ENCODE results near the gene CNTRL.
"Not testable (repeated sequence)": the region's sequence is repeated elsewhere in the genome, so short reads cannot be mapped to it uniquely, and the experiment has no call there.

The CNTRL gene

GRCh38 chr9:121034529-121034928 is 40.2 kb upstream of the CNTRL start:
- Histone ChIP-seq H3K4me1 (no peaks in the 10 kb centered on the region), H3K9me3 (ENCODE audit: control insufficient read depth, low read length) (no peaks in the 10 kb centered on the region), H3K27ac (no peak overlapping the region), H3K36me3 (ENCODE audit: control insufficient read depth, insufficient read depth, low read length) (no peaks in the 10 kb centered on the region), H3K9ac (no peak overlapping the region), H3K4me2 (ENCODE audit: low read length) (no peak overlapping the region), H3K27me3 (ENCODE audit: control insufficient read depth, insufficient read depth, low read length) (no peaks in the 10 kb centered on the region), H3K79me2 (no peaks in the 10 kb centered on the region), H3K4me3 (ENCODE audit: low read depth, low read length) (no peak overlapping the region), H2AFZ (no peak overlapping the region)
- TF ChIP-seq, protein P1, sequence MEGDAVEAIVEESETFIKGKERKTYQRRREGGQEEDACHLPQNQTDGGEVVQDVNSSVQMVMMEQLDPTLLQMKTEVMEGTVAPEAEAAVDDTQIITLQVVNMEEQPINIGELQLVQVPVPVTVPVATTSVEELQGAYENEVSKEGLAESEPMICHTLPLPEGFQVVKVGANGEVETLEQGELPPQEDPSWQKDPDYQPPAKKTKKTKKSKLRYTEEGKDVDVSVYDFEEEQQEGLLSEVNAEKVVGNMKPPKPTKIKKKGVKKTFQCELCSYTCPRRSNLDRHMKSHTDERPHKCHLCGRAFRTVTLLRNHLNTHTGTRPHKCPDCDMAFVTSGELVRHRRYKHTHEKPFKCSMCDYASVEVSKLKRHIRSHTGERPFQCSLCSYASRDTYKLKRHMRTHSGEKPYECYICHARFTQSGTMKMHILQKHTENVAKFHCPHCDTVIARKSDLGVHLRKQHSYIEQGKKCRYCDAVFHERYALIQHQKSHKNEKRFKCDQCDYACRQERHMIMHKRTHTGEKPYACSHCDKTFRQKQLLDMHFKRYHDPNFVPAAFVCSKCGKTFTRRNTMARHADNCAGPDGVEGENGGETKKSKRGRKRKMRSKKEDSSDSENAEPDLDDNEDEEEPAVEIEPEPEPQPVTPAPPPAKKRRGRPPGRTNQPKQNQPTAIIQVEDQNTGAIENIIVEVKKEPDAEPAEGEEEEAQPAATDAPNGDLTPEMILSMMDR (IDR thresholded peaks at IDR 0.05) = no peak

GRCh38 chr9:121035717-121036116 is 39.0 kb upstream of the CNTRL start:
- H2AFZ ChIP-seq; H3K36me3 ChIP-seq (ENCODE audit: control insufficient read depth, insufficient read depth, low read length); H3K27me3 ChIP-seq (ENCODE audit: control insufficient read depth, insufficient read depth, low read length); H3K4me2 ChIP-seq (ENCODE audit: low read length); H3K4me1 ChIP-seq; H3K27ac ChIP-seq; H3K9me3 ChIP-seq (ENCODE audit: control insufficient read depth, low read length); H3K4me3 ChIP-seq (ENCODE audit: low read depth, low read length); H3K79me2 ChIP-seq; H3K9ac ChIP-seq: not testable (repeated sequence)

GRCh38 chr9:121038362-121038761 is 36.4 kb upstream of the CNTRL start:
- Histone ChIP-seq H3K9me3 (ENCODE audit: control insufficient read depth, low read length) (no peaks in the 10 kb centered on the region), H3K4me2 (ENCODE audit: low read length) (no peak overlapping the region), H3K4me3 (ENCODE audit: low read depth, low read length) (no peak overlapping the region), H3K9ac (no peak overlapping the region), H3K27me3 (ENCODE audit: control insufficient read depth, insufficient read depth, low read length) (no peaks in the 10 kb centered on the region), H3K4me1 (no peaks in the 10 kb centered on the region), H3K79me2 (no peaks in the 10 kb centered on the region), H3K27ac (no peak overlapping the region), H2AFZ (no peak overlapping the region), H3K36me3 (ENCODE audit: control insufficient read depth, insufficient read depth, low read length) (no peaks in the 10 kb centered on the region)
- TF ChIP-seq, protein P1 (IDR thresholded peaks at IDR 0.05) = no peak

GRCh38 chr9:121038804-121039203 is 36.0 kb upstream of the CNTRL start:
- Histone ChIP-seq H2AFZ (no peak overlapping the region), H3K9me3 (ENCODE audit: control insufficient read depth, low read length) (no peaks in the 10 kb centered on the region), H3K9ac (no peak overlapping the region), H3K36me3 (ENCODE audit: control insufficient read depth, insufficient read depth, low read length) (no peaks in the 10 kb centered on the region), H3K4me2 (ENCODE audit: low read length) (no peak overlapping the region), H3K27me3 (ENCODE audit: control insufficient read depth, insufficient read depth, low read length) (no peaks in the 10 kb centered on the region), H3K79me2 (no peaks in the 10 kb centered on the region), H3K4me1 (no peaks in the 10 kb centered on the region), H3K4me3 (ENCODE audit: low read depth, low read length) (no peak overlapping the region), H3K27ac (no peak overlapping the region)
- TF ChIP-seq, protein P1 (IDR thresholded peaks at IDR 0.05) = no peak

DNA sequence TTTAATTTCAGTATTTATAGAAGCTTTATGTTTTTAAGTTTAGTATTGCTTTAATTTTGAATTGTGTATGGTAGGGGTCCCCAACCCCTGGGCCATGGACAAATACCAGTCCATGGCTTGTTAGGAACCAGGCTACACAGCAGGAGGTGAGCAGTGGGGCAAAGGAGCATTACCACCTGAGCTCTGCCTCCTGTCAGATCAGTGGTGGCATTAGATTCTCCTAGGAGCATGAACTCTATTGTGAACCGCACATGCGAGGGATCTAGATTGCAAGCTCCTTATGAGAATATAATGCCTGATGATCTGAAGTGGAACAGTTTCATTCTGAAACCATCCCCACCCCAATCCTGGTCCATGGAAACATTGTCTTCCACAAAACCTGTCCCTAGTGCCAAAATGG is 26.6 kb upstream of the CNTRL start:
- Histone ChIP-seq H3K9me3 (ENCODE audit: control insufficient read depth, low read length) (no peaks in the 10 kb centered on the region), H2AFZ (no peak overlapping the region), H3K9ac (no peak overlapping the region), H3K79me2 (no peaks in the 10 kb centered on the region), H3K4me2 (ENCODE audit: low read length) (no peak overlapping the region), H3K27ac (no peak overlapping the region), H3K27me3 (ENCODE audit: control insufficient read depth, insufficient read depth, low read length) (no peaks in the 10 kb centered on the region), H3K4me3 (ENCODE audit: low read depth, low read length) (no peak overlapping the region), H3K4me1 (no peaks in the 10 kb centered on the region), H3K36me3 (ENCODE audit: control insufficient read depth, insufficient read depth, low read length) (no peaks in the 10 kb centered on the region)
- TF ChIP-seq, protein P1 (IDR thresholded peaks at IDR 0.05) = no peak

All from parathyroid adenoma (tissue), 2 donors.